GM12878 (cell line): ENCODE measurements around the gene U2AF2. TPM values are rescaled to one million over a fixed set of nuclear protein-coding genes. Genes with fewer than 3 reads are reported as not detected.
A peak's percentile ranks its signal among the peaks of the same experiment; 100 is the strongest.

Experiments used
- ATF7 ChIP-seq: fragments of 450-650 bp; IDR thresholded peaks from 2 replicates; pipeline ENCODE4 v1.6.1; 2016; ENCODE audit warnings: low read depth, mild to moderate bottlenecking
- CBX3 ChIP-seq: fragments of 200-600 bp; sonication (generic); IDR thresholded peaks from 2 replicates; pipeline ENCODE4 v1.6.1; 2016; ENCODE audit warnings: low read depth, borderline replicate concordance
- CUX1 ChIP-seq: IDR thresholded peaks from 2 replicates; pipeline ENCODE4 v1.6.1; 2012; ENCODE audit warnings: improper control_type of control experiment, low read depth, low read length; ENCODE audit not compliant: insufficient replicate concordance
- ESRRA ChIP-seq: IDR thresholded peaks from 2 replicates; pipeline ENCODE4 v1.6.1; 2012; ENCODE audit warnings: mild to moderate bottlenecking, low read length, improper control_type of control experiment
- HDAC2 ChIP-seq: fragments of 200-600 bp; sonication (generic); IDR thresholded peaks from 2 replicates; pipeline ENCODE4 v1.6.1; 2017
- HDGF ChIP-seq: fragments of 450-650 bp; IDR thresholded peaks from 2 replicates; pipeline ENCODE4 v1.6.1; 2016; ENCODE audit warnings: antibody characterized with exemption
- JUNB ChIP-seq: IDR thresholded peaks from 2 replicates; pipeline ENCODE4 v1.6.1; 2016; ENCODE audit warnings: antibody characterized with exemption, mild to moderate bottlenecking
- JUND ChIP-seq: IDR thresholded peaks from 2 replicates; pipeline ENCODE4 v1.6.1; 2012; ENCODE audit warnings: low read depth, mild to moderate bottlenecking, low read length, improper control_type of control experiment, moderate library complexity
- MAX ChIP-seq: IDR thresholded peaks from 2 replicates; pipeline ENCODE4 v1.6.1; 2012; ENCODE audit warnings: low read depth, low read length, improper control_type of control experiment
- MXI1 ChIP-seq: fragments of 150-350 bp; IDR thresholded peaks from 2 replicates; pipeline ENCODE4 v1.6.1; 2011; ENCODE audit warnings: low read depth, mild to moderate bottlenecking, inconsistent platforms, low read length, improper control_type of control experiment
- NKRF ChIP-seq: fragments of 450-650 bp; conservative IDR thresholded peaks from 2 replicates; pipeline ENCODE4 v1.6.1; 2017; ENCODE audit warnings: mild to moderate bottlenecking, moderate library complexity
- NR2C2 ChIP-seq: IDR thresholded peaks from 2 replicates; pipeline ENCODE4 v1.6.1; 2011; ENCODE audit warnings: borderline replicate concordance, low read depth; ENCODE audit not compliant: control insufficient read depth, insufficient read length
- PKNOX1 ChIP-seq: fragments of 450-650 bp; IDR thresholded peaks from 2 replicates; pipeline ENCODE4 v1.6.1; 2016; ENCODE audit warnings: mild to moderate bottlenecking
- PML ChIP-seq: IDR thresholded peaks from 2 replicates; pipeline ENCODE4 v1.6.1; 2012; ENCODE audit warnings: low read length, inconsistent platforms
- POLR2A ChIP-seq: IDR thresholded peaks from 2 replicates; pipeline ENCODE4 v1.6.1; 2011; ENCODE audit warnings: low read depth, mild to moderate bottlenecking, low read length
- SMAD1 ChIP-seq: fragments of 450-650 bp; IDR thresholded peaks from 2 replicates; pipeline ENCODE4 v1.6.1; 2018; ENCODE audit warnings: mild to moderate bottlenecking, low read depth; ENCODE audit not compliant: partially characterized antibody
- SMARCA5 ChIP-seq: fragments of 450-650 bp; IDR thresholded peaks from 2 replicates; pipeline ENCODE4 v1.6.1; 2017; ENCODE audit warnings: mild to moderate bottlenecking
- SPI1 ChIP-seq: IDR thresholded peaks from 2 replicates; pipeline ENCODE4 v1.6.1; 2011; ENCODE audit warnings: low read depth, mild to moderate bottlenecking, low read length, moderate library complexity, borderline replicate concordance; ENCODE audit not compliant: insufficient read depth
- SRF ChIP-seq, 2 experiments: IDR thresholded peaks; 2 replicates each; pipeline ENCODE4 v1.6.1; 2011; ENCODE audit warnings: low read depth in 2 of 2, low read length in 2 of 2, mild to moderate bottlenecking in 1 of 2, moderate library complexity in 1 of 2
- STAT1 ChIP-seq: fragments of 450-650 bp; conservative IDR thresholded peaks from 2 replicates; pipeline ENCODE4 v1.6.1; 2014; ENCODE audit warnings: antibody characterized with exemption, mild to moderate bottlenecking
- TAF1 ChIP-seq: IDR thresholded peaks from 2 replicates; pipeline ENCODE4 v1.6.1; 2011; ENCODE audit warnings: mild to moderate bottlenecking, low read depth, low read length, borderline replicate concordance
- TCF12 ChIP-seq: IDR thresholded peaks from 2 replicates; pipeline ENCODE4 v1.6.1; 2011; ENCODE audit warnings: low read depth, mild to moderate bottlenecking, low read length
- ZNF274 ChIP-seq: IDR thresholded peaks from one replicate; pipeline ENCODE4 v1.8.0; 2011; ENCODE audit not compliant: insufficient read length, insufficient read depth
- ZNF622 ChIP-seq: fragments of 450-650 bp; IDR thresholded peaks from 2 replicates; pipeline ENCODE4 v1.6.1; 2017; ENCODE audit warnings: mild to moderate bottlenecking, inconsistent platforms
- polyA plus RNA-seq, 11 experiments: library from polyadenylated mRNA; depleted of rRNA in 4 of 11; unstranded in 6 of 11; stranded (reverse) in 5 of 11; fragments of >200 nt; fragmentation: Nextera tagmentation in 4 of 11; fragmentation: Illumina TruSeq in 1 of 11; extraction: Ambion mirVana in 4 of 11; extraction: Trizol in 1 of 11; gene quantifications; 1 replicate in 1 of 11; 2 replicates in 10 of 11; pipeline versions ENCODE4 v1.2.1 to v1.2.3, GENCODE V29; 2011 to 2016; ENCODE audit warnings: inconsistent platforms in 2 of 11, missing spikeins in 2 of 11, low read depth in 1 of 11
- total RNA-seq, 4 experiments: library from RNA; depleted of rRNA in 3 of 4; stranded (reverse); fragments of >200 nt in 3 of 4; fragmentation: Illumina TruSeq in 1 of 4; extraction: Trizol in 1 of 4; gene quantifications; 2 replicates each; pipeline versions ENCODE4 v1.2.1 to v1.2.3, GENCODE V29; 2013 to 2021

The U2AF2 gene
- total and polyA plus RNA-seq, 10 of the 15 experiments (the other 5 are each of a cell fraction or from before 2014, with no cell fraction given): 3.0 to 338 (median 130) TPM

- peak; percentile 27; the same call in 1 of the 2 replicates for TF ChIP-seq MAX
- no peak for TF ChIP-seq ZNF274
- 0 out of 2 replicates have a peak, but pooled peaks have one; percentile 8 for TF ChIP-seq ATF7
- 0 out of 2 replicates have a peak, but pooled peaks have one; percentile 23 for TF ChIP-seq TCF12
- peak; percentile 57 for TF ChIP-seq MXI1
- no peak for TF ChIP-seq HDGF
- no peak for TF ChIP-seq PML
- no peak for TF ChIP-seq TAF1
- no peak; the same call in 1 of the 2 replicates for TF ChIP-seq POLR2A
- no peak for TF ChIP-seq CUX1
- no peak for TF ChIP-seq SRF (IDR thresholded peaks at IDR 0.05; ENCODE audit: low read depth in 2 of 2, low read length in 2 of 2)
- no peak for TF ChIP-seq CBX3
- no peak for TF ChIP-seq SMARCA5
- TF ChIP-seq PKNOX1: no peak
- TF ChIP-seq JUNB: peak; percentile 100
- no peak for TF ChIP-seq SPI1
- peak; percentile 86; the same call in 1 of the 2 replicates for TF ChIP-seq STAT1
- TF ChIP-seq ZNF622: no peak
- TF ChIP-seq SMAD1: no peak
- TF ChIP-seq NKRF: peak; percentile 72
- TF ChIP-seq HDAC2: no peak
- TF ChIP-seq JUND: no peak
- no peak for TF ChIP-seq ESRRA
- TF ChIP-seq NR2C2: no peak
Observed at GRCh38 chr19:55647732-55648584, 6.9 kb upstream of the U2AF2 start, which contains the start of gene CCDC106 (continued).
